Pancreas (tissue), 10 donors: ENCODE data around the gene RPN2. TPM values are rescaled to one million over a fixed set of nuclear protein-coding genes. Genes with fewer than 3 reads are reported as not detected.
A peak's percentile ranks its signal among the peaks of the same experiment; 100 is the strongest.

Experiments
- ATAC-seq, 4 donors: fragments of 200-7000 bp; cut with Tn5 transposase; one replicate each; pipeline versions ENCODE4 v1.8.0 to v1.9.1; 2020; ENCODE audit warnings: mild to moderate bottlenecking in 4 of 4, moderate library complexity in 4 of 4
- DNase-seq, 6 donors: peaks; one replicate each; pipeline ENCODE4 v3.0.0-alpha.2; 2020
- FAIRE-seq: peaks from 2 replicates; lab custom pipeline; 2012; peaks lifted over from hg19 to GRCh38; lab: Jason Lieb, UNC
- H3K27ac ChIP-seq, 4 donors: fragments of 200-600 bp; sonication (generic); 1 replicate in 3 of 4; 2 replicates in 1 of 4; pipeline versions ENCODE4 v1.5.0 to v1.8.0; 2020
- H3K27me3 ChIP-seq, 4 donors: fragments of 200-600 bp; one replicate each; pipeline ENCODE4 v1.8.0; 2021
- H3K36me3 ChIP-seq, 3 donors: fragments of 200-600 bp; sonication (generic) in 1 of 3; one replicate each; pipeline versions ENCODE4 v1.5.0 to v1.8.0; 2020 to 2021
- H3K4me1 ChIP-seq, 3 donors: fragments of 200-600 bp; one replicate each; pipeline ENCODE4 v1.8.0; 2021
- H3K4me3 ChIP-seq, 4 donors: fragments of 200-600 bp; sonication (generic) in 2 of 4; one replicate each; pipeline versions ENCODE4 v1.5.0 to v1.8.0; 2020 to 2021
- H3K9me3 ChIP-seq, 4 donors: fragments of 200-600 bp; one replicate each; pipeline ENCODE4 v1.8.0; 2021
- CTCF ChIP-seq, 4 donors: fragments of 200-600 bp; sonication (generic) in 3 of 4; IDR thresholded peaks; one replicate each; pipeline versions ENCODE4 v1.5.0 to v1.8.0; 2021; ENCODE audit warnings: antibody characterized with exemption in 4 of 4
- WGBS, 2 donors: extraction: QIAGEN DNeasy Blood & Tissue Kit; methylation state at CpG; one replicate each; pipeline ENCODE4 v1.1.7; 2013; 5-methylcytosine and 5-hydroxymethylcytosine counted together
- intact Hi-C, 3 donors: fragments of 100-400 bp; cut with DNase I; formaldehyde crosslinking; loops; one replicate each; pipeline versions ENCODE4 v1.11.1 to v1.14.2; 2022
- polyA plus RNA-seq, 2 donors: library from polyadenylated mRNA; stranded (reverse); fragments of 200-250 nt; gene quantifications; one replicate each; pipeline ENCODE4 v1.2.3, GENCODE V29; 2013
- total RNA-seq, 6 donors: library from RNA; stranded (reverse); fragmentation: NEBNext Ultra II Directional in 4 of 6; extraction: Animal tissue kit (Norgen Biotek cat#: 25700) in 4 of 6; gene quantifications; one replicate each; pipeline versions ENCODE4 v1.2.1 to v1.2.4, GENCODE V29; 2021 to 2023
- donor health status: healthy with polysubstance abuse.
- donor health status: DM: no; HTN: no; CAD: no; lungs with moderate emphysema.
- donor health status: DM: no; HTN: no; CAD: no.
- donor health status: control.
- donor health status: control.
- donor health status: Bipolar disorder and iron deficiency.
- donor health status: DM: yes; HTN: yes; CAD: no.
- donor health status: DM: no; HTN: no; CAD: no.
- donor health status: DM: no; HTN: no; CAD: no.
- donor health status: DM: yes; HTN: yes; CAD: no.

The RPN2 gene
- total and polyA plus RNA-seq, 8 donors = 43.8 to 117 (median 80.9) TPM

GRCh38 chr20:37267667-37268313 is 88.7 kb downstream of the RPN2 start:
- 57 to 64% methylated on average over 15 of the region's 15 CpGs for WGBS, 2 donors
- DNase-seq = no peak

GRCh38 chr20:37270576-37271420 is 91.7 kb downstream of the RPN2 start:
- TF ChIP-seq CTCF (IDR thresholded peaks at IDR 0.05) = no peak
- FAIRE-seq (no peak), DNase-seq (no peak), ATAC-seq (peak in 2 of 4 donors; percentile 49 to 57)
- WGBS, 2 donors = 87 to 90% methylated on average over 12 of the region's 12 CpGs
- Histone ChIP-seq H3K9me3 (no peaks in the 10 kb centered on the region), H3K27me3 (no peaks in the 10 kb centered on the region), H3K4me3 (no peak overlapping the region), H3K4me1 (no peaks in the 10 kb centered on the region), H3K27ac (peak overlapping the region in 2 of 4 donors; percentile 22 to 41), H3K36me3 (no peaks in the 10 kb centered on the region)
- intact Hi-C loops = loop anchor here in 2 of 3 donors (5.0 kb wide), 2 partner anchors 117 to 262 kb away; no protein-coding TSS in a partner anchor

More at GRCh38 chr20:37267667-37268313, 88.7 kb downstream of the RPN2 start:
- Histone ChIP-seq H3K27ac (no peak overlapping the region), H3K4me3 (no peak overlapping the region), H3K9me3 (no peaks in the 10 kb centered on the region), H3K4me1 (no peaks in the 10 kb centered on the region), H3K36me3 (no peaks in the 10 kb centered on the region), H3K27me3 (no peaks in the 10 kb centered on the region)
- TF ChIP-seq CTCF (IDR thresholded peaks at IDR 0.05) = no peak
- FAIRE-seq (no peak), ATAC-seq (no peak)
- intact Hi-C loops = loop anchor here in 1 of 3 donors (10.0 kb wide), 1 partner anchor 267 kb away; no protein-coding TSS in a partner anchor

GRCh38 chr20:37271421-37271768 is 92.3 kb downstream of the RPN2 start:
- Histone ChIP-seq H3K27ac (no peak overlapping the region), H3K9me3 (no peaks in the 10 kb centered on the region), H3K4me1 (no peaks in the 10 kb centered on the region), H3K36me3 (no peaks in the 10 kb centered on the region), H3K4me3 (no peak overlapping the region), H3K27me3 (no peaks in the 10 kb centered on the region)
- TF ChIP-seq CTCF (IDR thresholded peaks at IDR 0.05) = no peak
- FAIRE-seq (no peak), DNase-seq (no peak), ATAC-seq (no peak)
- WGBS, 2 donors = 61 to 65% methylated on average over 3 of the region's 3 CpGs
- intact Hi-C loops = loop anchor here in 2 of 3 donors (5.0 kb wide), 2 partner anchors 116 to 261 kb away; no protein-coding TSS in a partner anchor

GRCh38 chr20:37273988-37274387 is 94.9 kb downstream of the RPN2 start:
- TF ChIP-seq CTCF (IDR thresholded peaks at IDR 0.05) = no peak
- no peak for FAIRE-seq
- H3K27me3 ChIP-seq = no peaks in the 10 kb centered on the region
- no peak for DNase-seq
- no peak for ATAC-seq
- intact Hi-C loops = loop anchor here in 2 of 3 donors (5.0 kb wide), 2 partner anchors 113 to 258 kb away; no protein-coding TSS in a partner anchor
- H3K36me3 ChIP-seq = no peaks in the 10 kb centered on the region
- H3K4me1 ChIP-seq = peaks cover 0 to 4% (median 0%) of the 10 kb centered on the region in 3 donors
- WGBS, 2 donors = 67 to 100% methylated on average over 1 of the region's 1 CpG
- no peaks in the 10 kb centered on the region for H3K9me3 ChIP-seq
- H3K27ac ChIP-seq = no peak overlapping the region
- no peak overlapping the region for H3K4me3 ChIP-seq
